Measurements from ENCODE around the gene MEGF6. TPM values are rescaled to one million over a fixed set of nuclear protein-coding genes. Genes with fewer than 3 reads are reported as not detected.

MEGF6 gene
- total and polyA plus RNA-seq, 2 donors (not counting 1 experiment from before 2014, with no cell fraction given) = 43.2 to 77.3 TPM

- Histone ChIP-seq H4K20me1 (ENCODE audit: control insufficient read depth, insufficient read depth, low read length, poor library complexity, severe bottlenecking) (no peaks in the 10 kb centered on the region), H3K27me3 (replicated peaks in 1 of 4; ENCODE audit: control extremely low read depth in 1 of 4, control insufficient read depth in 3 of 4, insufficient read depth in 4 of 4, low read length in 3 of 4) (peaks cover 0 to 44% (median 21%) of the 10 kb centered on the region in 4 experiments), H3K9me3 (ENCODE audit: control extremely low read depth in 1 of 3, control insufficient read depth in 2 of 3, insufficient read depth in 1 of 3, low read length in 2 of 3) (peaks cover 0 to 14% (median 0%) of the 10 kb centered on the region in 3 donors), H3K79me2 (ENCODE audit: control insufficient read depth, insufficient read depth, low read length) (no peaks in the 10 kb centered on the region), H3K4me2 (replicated peaks; ENCODE audit: low read depth, low read length, poor library complexity, severe bottlenecking) (peak overlapping the region; percentile 87), H3K9ac (ENCODE audit: low read length) (no peak overlapping the region), H3K4me3 (ENCODE audit: control extremely low read depth in 1 of 5, extremely low read depth in 1 of 5, insufficient read depth in 1 of 5, low read depth in 2 of 5, low read length in 4 of 5) (no peak overlapping the region), H3K36me3 (replicated peaks in 1 of 2; ENCODE audit: control extremely low read depth in 1 of 2, control insufficient read depth in 1 of 2, extremely low read depth in 1 of 2, insufficient read depth in 2 of 2, low read length in 1 of 2) (no peaks in the 10 kb centered on the region), H2AFZ (ENCODE audit: insufficient read depth, low read depth, low read length, poor library complexity, severe bottlenecking) (no peak overlapping the region), H3K27ac (ENCODE audit: low read length in 2 of 2) (no peak overlapping the region), H3K4me1 (ENCODE audit: control insufficient read depth in 2 of 2, insufficient read depth in 2 of 2, low read length in 2 of 2) (peaks cover 16 to 20% of the 10 kb centered on the region in 2 donors)
- Mint-ChIP-seq H3K27ac (no peak overlapping the region), H3K4me1 (peaks cover 3% of the 10 kb centered on the region), H3K27me3 (peaks cover 26% of the 10 kb centered on the region), H3K4me3 (peak overlapping the region; percentile 71), H3K9me3 (ENCODE audit: insufficient read depth) (no peaks in the 10 kb centered on the region)
- POLR2A ChIA-PET = interaction anchor here (0.7 kb wide), 1 partner anchor 166 kb away, joined by 3 read pairs; no protein-coding TSS in a partner anchor
- TF ChIP-seq CTCF (IDR thresholded peaks at IDR 0.05) = peak; percentile 92
- no peak for TF ChIP-seq EZH2 (IDR thresholded peaks at IDR 0.05; ENCODE audit: borderline replicate concordance, insufficient read depth, low read depth, low read length, poor library complexity, severe bottlenecking)
- CTCF ChIA-PET = interaction anchor here (0.6 to 2.4 kb wide), 29 partner anchors 9 to 349 kb away, joined by 3 to 65 read pairs (median 5); no protein-coding TSS in a partner anchor
- 37% methylated on average over 16 of the region's 18 CpGs for WGBS (ENCODE audit: insufficient coverage)
- ATAC-seq (ENCODE audit: low read depth) (peak; percentile 84), DNase-seq (peak; percentile 82)
- intact Hi-C loops (cut with micrococcal nuclease) = loop anchor here (1.0 to 5.0 kb wide), 3 partner anchors 38 to 349 kb away; no protein-coding TSS in a partner anchor
Measured at GRCh38 chr1:3453203-3453761, 158.0 kb downstream of the MEGF6 start.

- H2AFZ ChIP-seq (ENCODE audit: insufficient read depth, low read depth, low read length, poor library complexity, severe bottlenecking) = no peak overlapping the region
- Mint-ChIP-seq H3K4me3 (no peak overlapping the region), H3K4me1 (peaks cover 3% of the 10 kb centered on the region), H3K27me3 (peaks cover 26% of the 10 kb centered on the region), H3K27ac (no peak overlapping the region), H3K9me3 (ENCODE audit: insufficient read depth) (no peaks in the 10 kb centered on the region)
- POLR2A ChIA-PET = no interaction called here
- DNase-seq = no peak
- H3K4me3 ChIP-seq (ENCODE audit: control extremely low read depth in 1 of 5, extremely low read depth in 1 of 5, insufficient read depth in 1 of 5, low read depth in 2 of 5, low read length in 4 of 5) = no peak overlapping the region
- CTCF ChIA-PET = interaction anchor here (0.6 to 2.4 kb wide), 29 partner anchors 9 to 350 kb away, joined by 3 to 65 read pairs (median 5); no protein-coding TSS in a partner anchor
- no peak for ATAC-seq (ENCODE audit: low read depth)
- intact Hi-C loops (cut with micrococcal nuclease) = loop anchor here (1.0 to 5.0 kb wide), 3 partner anchors 38 to 349 kb away; no protein-coding TSS in a partner anchor
- H4K20me1 ChIP-seq (ENCODE audit: control insufficient read depth, insufficient read depth, low read length, poor library complexity, severe bottlenecking) = no peaks in the 10 kb centered on the region
- H3K79me2 ChIP-seq (ENCODE audit: control insufficient read depth, insufficient read depth, low read length) = no peaks in the 10 kb centered on the region
- H3K27me3 ChIP-seq (replicated peaks in 1 of 4; ENCODE audit: control extremely low read depth in 1 of 4, control insufficient read depth in 3 of 4, insufficient read depth in 4 of 4, low read length in 3 of 4) = peaks cover 0 to 44% (median 21%) of the 10 kb centered on the region in 4 experiments
- no peaks in the 10 kb centered on the region for H3K36me3 ChIP-seq (replicated peaks in 1 of 2; ENCODE audit: control extremely low read depth in 1 of 2, control insufficient read depth in 1 of 2, extremely low read depth in 1 of 2, insufficient read depth in 2 of 2, low read length in 1 of 2)
- TF ChIP-seq CTCF (IDR thresholded peaks at IDR 0.05) (no peak), EZH2 (IDR thresholded peaks at IDR 0.05; ENCODE audit: borderline replicate concordance, insufficient read depth, low read depth, low read length, poor library complexity, severe bottlenecking) (no peak)
- WGBS (ENCODE audit: insufficient coverage) = 54% methylated on average over 5 of the region's 5 CpGs
- H3K4me2 ChIP-seq (replicated peaks; ENCODE audit: low read depth, low read length, poor library complexity, severe bottlenecking) = no peak overlapping the region
- H3K9me3 ChIP-seq (ENCODE audit: control extremely low read depth in 1 of 3, control insufficient read depth in 2 of 3, insufficient read depth in 1 of 3, low read length in 2 of 3) = peaks cover 0 to 14% (median 0%) of the 10 kb centered on the region in 3 donors
- H3K9ac ChIP-seq (ENCODE audit: low read length) = no peak overlapping the region
- peaks cover 16 to 20% of the 10 kb centered on the region in 2 donors for H3K4me1 ChIP-seq (ENCODE audit: control insufficient read depth in 2 of 2, insufficient read depth in 2 of 2, low read length in 2 of 2)
- H3K27ac ChIP-seq (ENCODE audit: low read length in 2 of 2) = no peak overlapping the region
Measured at GRCh38 chr1:3452866-3453175, 158.5 kb downstream of the MEGF6 start.
